ENCODE data around the gene ZNF764.

DNA sequence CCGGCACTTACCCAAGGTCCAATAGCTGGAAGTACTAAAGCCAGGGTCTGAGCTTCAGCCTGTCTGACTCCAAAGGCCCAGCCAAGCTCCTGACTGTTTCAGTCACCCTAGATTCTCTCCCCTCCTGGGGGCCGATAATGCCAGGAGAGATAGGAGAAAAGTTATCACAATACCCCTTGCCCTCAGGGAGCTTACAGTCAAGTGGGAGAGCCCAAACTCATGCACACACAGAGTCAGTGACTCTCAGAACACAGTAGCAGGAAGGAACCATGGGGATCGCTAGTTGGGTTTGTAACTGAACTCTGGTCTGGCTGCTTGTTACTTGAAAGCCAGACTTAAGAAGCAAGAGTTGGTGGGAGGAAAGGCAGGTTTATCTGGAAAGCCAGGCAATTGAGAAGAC, 46.7 kb downstream of the ZNF764 start:
- TF ChIP-seq POLR2A (IDR thresholded peaks at IDR 0.05; ENCODE audit: low read depth) (no peak), CTCF (IDR thresholded peaks at IDR 0.05) (no peak), POLR2AphosphoS5 (IDR thresholded peaks at IDR 0.05) (no peak), EP300 (IDR thresholded peaks at IDR 0.05) (no peak)

Measured in esophagus muscularis mucosa (tissue), 4 donors.